GM18870 (cell line): ENCODE measurements around the gene KLC3.

ENCODE experiments used
- ATAC-seq: cut with Tn5 transposase; IDR thresholded peaks from one replicate; pipeline ENCODE4 v1.9.1; 2021; ENCODE audit warnings: moderate library complexity; ENCODE audit not compliant: unreplicated experiment

The KLC3 gene

DNA sequence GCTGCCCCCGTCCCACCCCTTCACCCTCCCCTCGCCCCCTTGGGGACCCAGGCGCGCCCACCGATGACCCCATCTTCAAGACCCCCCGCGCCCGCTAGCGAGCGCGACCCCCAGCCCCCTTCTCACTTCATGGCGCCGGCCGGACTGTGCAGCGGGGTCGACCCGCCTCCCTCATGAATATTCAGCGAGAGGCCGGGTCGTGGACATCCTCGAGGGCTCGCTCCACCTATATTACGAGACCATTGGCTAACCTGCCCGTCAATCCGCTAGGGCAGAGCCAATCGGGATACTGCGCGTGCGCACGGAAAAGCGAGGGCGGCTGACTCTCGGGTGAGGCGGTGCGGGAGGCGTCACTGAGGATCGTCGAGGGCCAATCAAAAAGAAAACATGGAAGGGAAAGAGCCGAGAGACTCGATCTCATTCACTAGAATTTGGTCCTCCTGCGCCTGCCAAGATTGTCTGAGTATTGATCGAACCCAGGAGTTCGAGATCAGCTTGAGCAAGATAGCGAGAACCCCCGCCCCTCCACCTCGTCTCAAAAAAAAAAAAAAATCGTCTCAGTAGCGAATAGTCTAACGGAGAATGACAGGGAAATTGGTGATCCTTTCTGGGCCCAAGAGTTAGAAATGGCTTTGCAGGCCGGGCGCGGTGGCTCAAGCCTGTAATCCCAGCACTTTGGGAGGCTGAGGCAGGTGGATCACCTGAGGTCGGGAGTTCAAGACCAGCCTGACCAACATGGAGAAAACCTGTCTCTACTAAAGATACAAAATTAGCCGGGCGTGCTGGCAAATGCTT lies 30.1 kb downstream of the KLC3 start, which contains the start of gene ERCC2:
Gene ERCC2, minus strand, starts transcription at position 164 of the 795 bp plus-strand sequence. Its CDS starts 33 bp downstream, at position 131.
- ATAC-seq = peak; percentile 88

DNA sequence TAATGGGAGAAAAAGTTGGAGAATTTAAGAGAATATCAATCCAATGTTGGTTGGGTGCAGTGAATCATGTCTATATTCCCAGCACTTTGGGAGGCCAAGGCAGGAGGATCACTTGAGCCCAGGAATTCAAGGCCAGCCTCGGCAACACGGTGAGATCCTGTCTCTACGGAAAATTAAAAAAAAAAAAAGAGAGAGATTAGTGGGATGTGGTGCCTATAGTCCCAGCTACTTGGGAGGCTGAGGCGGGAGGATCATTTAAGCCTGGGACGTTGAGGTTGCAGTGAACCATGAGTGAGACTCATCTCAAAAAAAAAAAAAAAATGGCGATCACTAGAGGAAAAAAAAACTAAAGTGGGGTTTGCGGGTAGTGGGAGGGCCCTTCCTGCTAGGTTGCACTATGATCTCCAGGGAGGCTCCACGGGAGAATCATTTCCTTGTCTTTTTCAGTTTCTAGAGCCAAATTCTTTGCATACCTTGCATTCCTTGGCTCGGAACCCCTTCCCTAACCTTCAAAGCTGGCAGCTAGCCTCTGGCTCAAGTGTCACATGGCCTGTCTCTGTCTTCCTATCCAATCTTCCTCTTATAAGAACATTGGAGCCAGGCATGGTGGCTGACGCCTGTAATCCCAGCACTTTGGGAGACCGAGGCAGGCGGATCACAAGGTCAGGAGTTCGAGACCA lies 35.6 kb downstream of the KLC3 start:
- no peak for ATAC-seq

DNA sequence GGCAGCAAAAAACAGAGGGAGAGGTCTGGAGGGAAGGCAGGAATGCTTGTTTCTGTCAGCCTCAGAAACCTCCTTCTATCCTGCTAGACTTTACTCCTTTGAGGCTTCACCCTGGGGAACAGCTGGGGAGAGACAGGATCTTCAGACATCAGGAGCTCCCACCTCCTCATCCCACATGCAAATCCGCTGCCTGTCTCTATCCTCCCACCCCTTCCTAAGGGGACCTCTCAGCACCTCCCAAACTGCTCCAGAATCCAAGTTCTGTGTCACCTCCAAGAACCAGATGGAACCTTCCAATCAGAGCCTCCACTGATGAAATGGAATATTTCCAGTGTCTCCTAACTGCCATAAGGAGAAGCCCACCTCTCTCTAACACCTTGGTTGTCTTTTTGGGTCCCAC lies 39.6 kb downstream of the KLC3 start:
- no peak for ATAC-seq

DNA sequence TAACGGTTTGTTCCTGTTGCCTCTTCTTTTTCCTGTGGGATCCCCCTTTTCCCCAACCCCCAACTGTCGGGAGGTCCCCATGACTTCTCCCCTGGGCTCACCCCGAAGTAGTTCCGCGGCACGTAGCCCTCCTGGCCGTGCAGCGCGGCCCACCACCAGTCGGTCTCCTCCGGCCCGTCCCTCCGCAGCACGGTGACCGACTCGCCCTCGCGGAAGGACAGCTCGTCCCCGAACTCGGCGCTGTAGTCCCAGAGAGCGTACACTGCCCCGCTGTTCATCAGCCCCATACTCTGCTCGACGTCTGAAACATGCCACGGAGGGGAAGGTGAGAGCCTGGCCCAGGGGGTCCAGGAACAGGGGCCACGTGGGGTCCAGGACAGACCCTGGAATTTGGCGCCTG lies 41.9 kb downstream of the KLC3 start:
- ATAC-seq = no peak

DNA sequence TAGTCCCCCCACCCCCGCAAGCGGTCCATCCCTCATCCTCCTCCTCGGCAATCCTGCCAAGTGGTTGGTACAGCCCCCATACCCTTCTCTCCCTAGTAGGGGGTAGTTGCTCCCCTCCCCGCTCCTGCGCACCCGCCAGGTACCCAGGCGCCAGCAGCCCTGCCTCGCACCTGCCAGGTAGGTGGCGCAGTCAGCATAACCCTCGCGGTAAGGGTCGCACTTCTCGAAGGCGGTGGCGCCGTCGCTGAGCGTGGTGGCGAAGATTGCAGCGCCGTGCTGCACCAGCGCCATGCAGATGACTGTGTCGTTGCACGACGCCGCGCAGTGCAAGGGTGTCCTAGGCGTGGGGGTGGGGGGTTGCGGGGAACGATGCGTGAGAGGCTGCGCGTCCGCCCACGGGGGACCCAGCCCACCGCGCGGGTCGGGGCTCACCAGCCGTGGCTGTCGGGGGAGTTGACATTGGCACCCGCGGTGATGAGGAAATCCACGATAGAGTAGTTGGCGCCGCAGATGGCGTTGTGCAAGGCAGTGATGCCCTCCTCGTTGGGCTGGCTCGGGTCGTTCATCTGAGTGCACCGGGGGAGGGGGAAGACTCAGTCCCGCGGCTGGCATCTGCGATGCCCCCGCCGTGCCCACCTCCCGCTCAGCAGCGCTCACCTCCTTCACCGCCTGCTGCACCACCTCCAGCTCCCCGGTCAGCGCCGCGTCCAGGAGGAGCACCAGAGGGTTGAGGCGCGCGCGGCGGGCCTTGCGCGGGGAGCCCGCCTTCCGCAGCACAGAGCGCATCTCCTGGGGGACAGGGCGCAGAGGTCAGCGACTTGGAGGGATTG lies 45.1 kb downstream of the KLC3 start:
- no peak for ATAC-seq

DNA sequence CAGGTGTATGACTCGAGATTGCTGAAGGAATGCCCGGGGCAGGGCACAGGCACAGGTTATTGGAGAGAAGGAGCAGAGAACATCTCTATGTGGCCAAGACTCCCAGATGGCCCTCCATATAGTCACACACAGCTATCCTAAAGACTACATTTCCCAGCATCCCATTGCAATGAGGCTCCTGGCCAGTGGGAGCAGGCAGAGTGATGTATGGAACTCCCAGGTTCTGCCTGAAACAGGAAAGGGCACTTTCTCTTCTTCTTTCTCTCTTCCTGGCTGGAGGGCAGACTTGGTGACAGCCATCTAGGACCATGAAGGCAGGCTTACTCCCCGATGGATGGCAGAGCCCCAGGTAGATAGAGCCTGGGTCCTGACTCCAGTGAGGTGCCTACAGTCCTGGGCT lies 50.8 kb downstream of the KLC3 start:
- no peak for ATAC-seq

DNA sequence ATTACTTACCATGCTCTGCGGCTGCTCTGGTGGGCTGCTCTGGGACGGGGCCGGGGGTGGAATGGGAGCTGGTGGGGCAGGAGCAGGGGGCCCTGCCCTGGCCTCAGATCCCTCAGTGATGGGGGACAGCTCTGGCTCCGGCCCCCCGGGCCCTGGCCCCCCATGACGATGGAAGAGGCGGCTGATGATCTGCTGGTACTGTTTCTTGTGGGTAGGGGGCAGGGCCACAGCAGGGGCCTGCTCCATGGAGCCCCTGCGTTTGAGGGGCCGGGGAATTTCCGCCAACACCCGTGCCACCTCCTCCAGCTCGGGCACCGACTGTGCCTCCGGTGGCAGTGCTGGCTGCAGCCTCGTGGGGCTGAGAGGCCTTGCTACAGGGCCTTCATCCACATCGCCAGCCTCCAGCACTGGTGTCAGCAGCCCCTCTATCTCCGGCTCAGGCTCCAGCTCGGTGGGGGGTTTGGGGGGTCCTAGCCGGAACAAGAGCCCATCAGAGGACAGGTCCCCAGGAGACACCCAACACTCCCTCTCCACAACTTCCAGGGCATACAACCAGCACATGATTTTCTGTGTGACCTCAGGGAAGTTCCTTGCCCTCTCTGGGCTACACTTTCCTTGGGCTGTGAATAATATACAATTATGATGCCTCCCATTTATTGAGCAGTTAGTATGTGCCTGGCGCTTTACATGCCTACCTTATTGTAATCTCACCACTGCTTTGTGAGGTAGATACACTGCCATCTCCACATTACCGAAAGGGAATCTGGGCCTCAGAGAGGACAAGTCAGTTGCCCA lies 51.5 kb downstream of the KLC3 start:
- ATAC-seq = no peak

- ATAC-seq = no peak
These were observed 55.5 kb downstream of the KLC3 start for GRCh38 chr19:45395821-45396617.

GRCh38 chr19:45400192-45400591 lies 59.6 kb downstream of the KLC3 start:
- no peak for ATAC-seq
